HEK293 (cell line): Measurements from ENCODE around the gene SCFD2.

Source experiments
- CTCF ChIA-PET: fragments of 350-600 bp; formaldehyde crosslinking; extraction: SDS; loops from one replicate; lab custom pipeline; 2021; ENCODE audit warnings: antibody characterized with exemption; lab: Yijun Ruan, JAX
- POLR2A ChIA-PET: fragments of 300-600 bp; formaldehyde crosslinking; extraction: SDS; loops from one replicate; lab custom pipeline; 2020; ENCODE audit warnings: antibody characterized with exemption, inconsistent platforms; lab: Yijun Ruan, JAX
- H3K27ac ChIP-seq: fragments of 200-500 bp; sonication (Bioruptor generic); 2 replicates; pipeline ENCODE4 v1.5.1; 2014; ENCODE audit warnings: low read depth, low read length, control low read depth, inconsistent platforms; ENCODE audit errors: extremely low read depth
- H3K36me3 ChIP-seq, 2 experiments: fragments of 200-500 bp in 1 of 2; sonication (Bioruptor generic) in 1 of 2; 1 replicate in 1 of 2; 2 replicates in 1 of 2; pipeline ENCODE4 v1.5.1; 2014 to 2017; ENCODE audit warnings: inconsistent platforms in 2 of 2, low read length in 2 of 2; ENCODE audit not compliant: control insufficient read depth in 2 of 2, insufficient read depth in 1 of 2
- H3K4me1 ChIP-seq: fragments of 200-500 bp; sonication (Bioruptor generic); 2 replicates; pipeline ENCODE4 v1.5.1; 2014; ENCODE audit warnings: mild to moderate bottlenecking, low read length, inconsistent platforms; ENCODE audit not compliant: control insufficient read depth, insufficient read depth
- H3K4me3 ChIP-seq: 2 replicates; pipeline ENCODE4 v1.5.1; 2011; ENCODE audit warnings: low read depth, mild to moderate bottlenecking, control low read depth, low read length, moderate library complexity
- H3K9me3 ChIP-seq: fragments of 200-500 bp; sonication (Bioruptor generic); 2 replicates; pipeline ENCODE4 v1.5.1; 2014; ENCODE audit warnings: low read depth, low read length, inconsistent platforms; ENCODE audit not compliant: control insufficient read depth, insufficient read depth
- GLIS2 ChIP-seq: fragments of 450-650 bp; formaldehyde crosslinking; IDR thresholded peaks from 2 replicates; pipeline ENCODE4 v1.5.1; 2016; ENCODE audit warnings: missing biosample characterization, missing genetic modification characterization
- SALL2 ChIP-seq: fragments of 450-650 bp; formaldehyde crosslinking; IDR thresholded peaks from 2 replicates; pipeline ENCODE4 v1.5.0; 2017; ENCODE audit warnings: missing biosample characterization, mild to moderate bottlenecking, missing genetic modification characterization, borderline replicate concordance
- SP7 ChIP-seq: fragments of 450-650 bp; formaldehyde crosslinking; IDR thresholded peaks from 2 replicates; pipeline ENCODE4 v1.5.1; 2016; ENCODE audit warnings: missing biosample characterization, missing genetic modification characterization
- WT1 ChIP-seq: fragments of 450-650 bp; formaldehyde crosslinking; IDR thresholded peaks from 2 replicates; pipeline ENCODE4 v1.5.1; 2016; ENCODE audit warnings: missing biosample characterization, missing genetic modification characterization
- ZBTB8A ChIP-seq: fragments of 450-650 bp; formaldehyde crosslinking; IDR thresholded peaks from 2 replicates; pipeline ENCODE4 v1.5.1; 2016; ENCODE audit warnings: missing biosample characterization, missing genetic modification characterization
- ZNF133 ChIP-seq: fragments of 450-650 bp; formaldehyde crosslinking; IDR thresholded peaks from 2 replicates; pipeline ENCODE4 v1.5.1; 2016; ENCODE audit warnings: missing biosample characterization, missing genetic modification characterization
- ZNF202 ChIP-seq: fragments of 450-650 bp; formaldehyde crosslinking; IDR thresholded peaks from 2 replicates; pipeline ENCODE4 v1.5.1; 2016; ENCODE audit warnings: missing biosample characterization, missing genetic modification characterization, borderline replicate concordance
- ZNF211 ChIP-seq: fragments of 450-650 bp; formaldehyde crosslinking; IDR thresholded peaks from 2 replicates; pipeline ENCODE4 v1.5.1; 2016; ENCODE audit warnings: low read depth, missing biosample characterization, missing genetic modification characterization
- ZNF416 ChIP-seq: fragments of 450-650 bp; formaldehyde crosslinking; IDR thresholded peaks from 2 replicates; pipeline ENCODE4 v1.5.1; 2016; ENCODE audit warnings: missing biosample characterization, missing genetic modification characterization
- ZNF426 ChIP-seq: fragments of 450-650 bp; formaldehyde crosslinking; IDR thresholded peaks from 2 replicates; pipeline ENCODE4 v1.5.1; 2017; ENCODE audit warnings: missing biosample characterization, missing genetic modification characterization, mild to moderate bottlenecking, inconsistent platforms, moderate library complexity
- ZNF571 ChIP-seq: fragments of 450-650 bp; formaldehyde crosslinking; IDR thresholded peaks from 2 replicates; pipeline ENCODE4 v1.5.0; 2017; ENCODE audit warnings: missing biosample characterization, missing genetic modification characterization
- ZNF654 ChIP-seq: fragments of 450-650 bp; formaldehyde crosslinking; IDR thresholded peaks from 2 replicates; pipeline ENCODE4 v1.5.1; 2016; ENCODE audit warnings: low read depth, missing biosample characterization, missing genetic modification characterization
- ZNF660 ChIP-seq: fragments of 450-650 bp; IDR thresholded peaks from 2 replicates; pipeline ENCODE4 v1.5.1; 2018; ENCODE audit warnings: missing biosample characterization, mild to moderate bottlenecking, missing genetic modification characterization
- ZNF677 ChIP-seq: fragments of 450-650 bp; IDR thresholded peaks from 2 replicates; pipeline ENCODE4 v1.5.0; 2018; ENCODE audit warnings: missing biosample characterization, mild to moderate bottlenecking, missing genetic modification characterization, moderate library complexity
- ZNF777 ChIP-seq: fragments of 450-650 bp; formaldehyde crosslinking; IDR thresholded peaks from 2 replicates; pipeline ENCODE4 v1.5.1; 2017; ENCODE audit warnings: missing biosample characterization, missing genetic modification characterization, borderline replicate concordance
- TF ChIP-seq, protein P1 (sequence below): fragments of 450-650 bp; formaldehyde crosslinking; IDR thresholded peaks from 2 replicates; pipeline ENCODE4 v1.5.1; 2016; ENCODE audit warnings: missing biosample characterization, missing genetic modification characterization
- TF ChIP-seq, protein P2 (sequence below): fragments of 450-650 bp; formaldehyde crosslinking; IDR thresholded peaks from 2 replicates; pipeline ENCODE4 v1.5.1; 2016; ENCODE audit warnings: missing biosample characterization, missing genetic modification characterization
- TF ChIP-seq, protein P3 (sequence below): fragments of 450-650 bp; formaldehyde crosslinking; conservative IDR thresholded peaks from 2 replicates; pipeline ENCODE4 v1.5.1; 2016; ENCODE audit warnings: low read depth, missing biosample characterization, missing genetic modification characterization
- TF ChIP-seq, protein P4 (sequence below): fragments of 450-650 bp; formaldehyde crosslinking; IDR thresholded peaks from 2 replicates; pipeline ENCODE4 v1.5.1; 2016; ENCODE audit warnings: missing biosample characterization, missing genetic modification characterization
- TF ChIP-seq, protein P5 (sequence below): fragments of 450-650 bp; formaldehyde crosslinking; IDR thresholded peaks from 2 replicates; pipeline ENCODE4 v1.5.1; 2016; ENCODE audit warnings: missing biosample characterization, missing genetic modification characterization
- TF ChIP-seq, protein P6 (sequence below): fragments of 450-650 bp; formaldehyde crosslinking; IDR thresholded peaks from 2 replicates; pipeline ENCODE4 v1.5.1; 2016; ENCODE audit warnings: missing biosample characterization, missing genetic modification characterization

SCFD2 gene

DNA sequence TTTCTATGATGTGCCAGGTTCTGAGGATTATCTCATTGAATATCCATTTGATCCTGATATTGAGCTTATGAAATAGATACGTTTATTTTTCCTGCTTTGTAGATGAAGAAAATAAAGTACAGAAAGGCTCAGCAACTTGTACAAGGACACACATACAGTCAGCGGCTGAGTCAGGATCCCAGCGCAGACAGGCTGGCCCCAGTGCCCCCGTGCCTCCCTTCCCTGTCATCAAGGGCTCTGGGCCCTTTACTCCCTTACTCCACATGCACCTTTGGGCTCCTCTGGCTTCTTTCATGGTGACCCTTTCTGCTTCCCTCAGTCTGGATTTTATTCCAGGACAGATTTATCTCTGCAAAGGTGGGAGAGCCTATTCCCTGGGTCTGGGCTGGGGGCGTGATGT lies 490.9 kb downstream of the SCFD2 start:
- Histone ChIP-seq H3K27ac (no peak overlapping the region), H3K9me3 (no peaks in the 10 kb centered on the region), H3K4me3 (no peak overlapping the region), H3K36me3 (no peaks in the 10 kb centered on the region), H3K4me1 (no peaks in the 10 kb centered on the region)
- ChIA-PET CTCF (no interaction called here), POLR2A (no interaction called here)
- TF ChIP-seq, protein P1, sequence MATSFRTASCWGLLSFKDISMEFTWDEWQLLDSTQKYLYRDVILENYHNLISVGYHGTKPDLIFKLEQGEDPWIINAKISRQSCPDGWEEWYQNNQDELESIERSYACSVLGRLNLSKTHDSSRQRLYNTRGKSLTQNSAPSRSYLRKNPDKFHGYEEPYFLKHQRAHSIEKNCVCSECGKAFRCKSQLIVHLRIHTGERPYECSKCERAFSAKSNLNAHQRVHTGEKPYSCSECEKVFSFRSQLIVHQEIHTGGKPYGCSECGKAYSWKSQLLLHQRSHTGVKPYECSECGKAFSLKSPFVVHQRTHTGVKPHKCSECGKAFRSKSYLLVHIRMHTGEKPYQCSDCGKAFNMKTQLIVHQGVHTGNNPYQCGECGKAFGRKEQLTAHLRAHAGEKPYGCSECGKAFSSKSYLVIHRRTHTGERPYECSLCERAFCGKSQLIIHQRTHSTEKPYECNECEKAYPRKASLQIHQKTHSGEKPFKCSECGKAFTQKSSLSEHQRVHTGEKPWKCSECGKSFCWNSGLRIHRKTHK (tag by site-specific recombination): no peak
- TF ChIP-seq ZNF777 (tag by site-specific recombination) (no peak), ZBTB8A (no peak), SP7 (tag by site-specific recombination) (no peak), WT1 (no peak), ZNF426 (tag by site-specific recombination) (no peak), ZNF416 (tag by site-specific recombination) (no peak), ZNF211 (no peak), ZNF133 (tag by site-specific recombination) (no peak), ZNF202 (tag by site-specific recombination) (no peak), GLIS2 (no peak)
- TF ChIP-seq, protein P2, sequence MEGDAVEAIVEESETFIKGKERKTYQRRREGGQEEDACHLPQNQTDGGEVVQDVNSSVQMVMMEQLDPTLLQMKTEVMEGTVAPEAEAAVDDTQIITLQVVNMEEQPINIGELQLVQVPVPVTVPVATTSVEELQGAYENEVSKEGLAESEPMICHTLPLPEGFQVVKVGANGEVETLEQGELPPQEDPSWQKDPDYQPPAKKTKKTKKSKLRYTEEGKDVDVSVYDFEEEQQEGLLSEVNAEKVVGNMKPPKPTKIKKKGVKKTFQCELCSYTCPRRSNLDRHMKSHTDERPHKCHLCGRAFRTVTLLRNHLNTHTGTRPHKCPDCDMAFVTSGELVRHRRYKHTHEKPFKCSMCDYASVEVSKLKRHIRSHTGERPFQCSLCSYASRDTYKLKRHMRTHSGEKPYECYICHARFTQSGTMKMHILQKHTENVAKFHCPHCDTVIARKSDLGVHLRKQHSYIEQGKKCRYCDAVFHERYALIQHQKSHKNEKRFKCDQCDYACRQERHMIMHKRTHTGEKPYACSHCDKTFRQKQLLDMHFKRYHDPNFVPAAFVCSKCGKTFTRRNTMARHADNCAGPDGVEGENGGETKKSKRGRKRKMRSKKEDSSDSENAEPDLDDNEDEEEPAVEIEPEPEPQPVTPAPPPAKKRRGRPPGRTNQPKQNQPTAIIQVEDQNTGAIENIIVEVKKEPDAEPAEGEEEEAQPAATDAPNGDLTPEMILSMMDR (tag by site-specific recombination): no peak
- TF ChIP-seq, protein P3, sequence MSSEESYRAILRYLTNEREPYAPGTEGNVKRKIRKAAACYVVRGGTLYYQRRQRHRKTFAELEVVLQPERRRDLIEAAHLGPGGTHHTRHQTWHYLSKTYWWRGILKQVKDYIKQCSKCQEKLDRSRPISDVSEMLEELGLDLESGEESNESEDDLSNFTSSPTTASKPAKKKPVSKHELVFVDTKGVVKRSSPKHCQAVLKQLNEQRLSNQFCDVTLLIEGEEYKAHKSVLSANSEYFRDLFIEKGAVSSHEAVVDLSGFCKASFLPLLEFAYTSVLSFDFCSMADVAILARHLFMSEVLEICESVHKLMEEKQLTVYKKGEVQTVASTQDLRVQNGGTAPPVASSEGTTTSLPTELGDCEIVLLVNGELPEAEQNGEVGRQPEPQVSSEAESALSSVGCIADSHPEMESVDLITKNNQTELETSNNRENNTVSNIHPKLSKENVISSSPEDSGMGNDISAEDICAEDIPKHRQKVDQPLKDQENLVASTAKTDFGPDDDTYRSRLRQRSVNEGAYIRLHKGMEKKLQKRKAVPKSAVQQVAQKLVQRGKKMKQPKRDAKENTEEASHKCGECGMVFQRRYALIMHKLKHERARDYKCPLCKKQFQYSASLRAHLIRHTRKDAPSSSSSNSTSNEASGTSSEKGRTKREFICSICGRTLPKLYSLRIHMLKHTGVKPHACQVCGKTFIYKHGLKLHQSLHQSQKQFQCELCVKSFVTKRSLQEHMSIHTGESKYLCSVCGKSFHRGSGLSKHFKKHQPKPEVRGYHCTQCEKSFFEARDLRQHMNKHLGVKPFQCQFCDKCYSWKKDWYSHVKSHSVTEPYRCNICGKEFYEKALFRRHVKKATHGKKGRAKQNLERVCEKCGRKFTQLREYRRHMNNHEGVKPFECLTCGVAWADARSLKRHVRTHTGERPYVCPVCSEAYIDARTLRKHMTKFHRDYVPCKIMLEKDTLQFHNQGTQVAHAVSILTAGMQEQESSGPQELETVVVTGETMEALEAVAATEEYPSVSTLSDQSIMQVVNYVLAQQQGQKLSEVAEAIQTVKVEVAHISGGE (tag by site-specific recombination): no peak
- TF ChIP-seq, protein P4, sequence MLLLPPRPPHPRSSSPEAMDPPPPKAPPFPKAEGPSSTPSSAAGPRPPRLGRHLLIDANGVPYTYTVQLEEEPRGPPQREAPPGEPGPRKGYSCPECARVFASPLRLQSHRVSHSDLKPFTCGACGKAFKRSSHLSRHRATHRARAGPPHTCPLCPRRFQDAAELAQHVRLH (tag by site-specific recombination): no peak
- TF ChIP-seq, protein P5, sequence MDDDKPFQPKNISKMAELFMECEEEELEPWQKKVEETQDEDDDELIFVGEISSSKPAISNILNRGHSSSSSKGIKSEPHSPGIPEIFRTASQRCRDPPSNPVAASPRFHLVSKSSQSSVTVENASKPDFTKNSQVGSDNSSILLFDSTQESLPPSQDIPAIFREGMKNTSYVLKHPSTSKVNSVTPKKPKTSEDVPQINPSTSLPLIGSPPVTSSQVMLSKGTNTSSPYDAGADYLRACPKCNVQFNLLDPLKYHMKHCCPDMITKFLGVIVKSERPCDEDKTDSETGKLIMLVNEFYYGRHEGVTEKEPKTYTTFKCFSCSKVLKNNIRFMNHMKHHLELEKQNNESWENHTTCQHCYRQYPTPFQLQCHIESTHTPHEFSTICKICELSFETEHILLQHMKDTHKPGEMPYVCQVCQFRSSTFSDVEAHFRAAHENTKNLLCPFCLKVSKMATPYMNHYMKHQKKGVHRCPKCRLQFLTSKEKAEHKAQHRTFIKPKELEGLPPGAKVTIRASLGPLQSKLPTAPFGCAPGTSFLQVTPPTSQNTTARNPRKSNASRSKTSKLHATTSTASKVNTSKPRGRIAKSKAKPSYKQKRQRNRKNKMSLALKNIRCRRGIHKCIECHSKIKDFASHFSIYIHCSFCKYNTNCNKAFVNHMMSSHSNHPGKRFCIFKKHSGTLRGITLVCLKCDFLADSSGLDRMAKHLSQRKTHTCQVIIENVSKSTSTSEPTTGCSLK: no peak
- TF ChIP-seq, all 188 proteins: peak for 0

DNA sequence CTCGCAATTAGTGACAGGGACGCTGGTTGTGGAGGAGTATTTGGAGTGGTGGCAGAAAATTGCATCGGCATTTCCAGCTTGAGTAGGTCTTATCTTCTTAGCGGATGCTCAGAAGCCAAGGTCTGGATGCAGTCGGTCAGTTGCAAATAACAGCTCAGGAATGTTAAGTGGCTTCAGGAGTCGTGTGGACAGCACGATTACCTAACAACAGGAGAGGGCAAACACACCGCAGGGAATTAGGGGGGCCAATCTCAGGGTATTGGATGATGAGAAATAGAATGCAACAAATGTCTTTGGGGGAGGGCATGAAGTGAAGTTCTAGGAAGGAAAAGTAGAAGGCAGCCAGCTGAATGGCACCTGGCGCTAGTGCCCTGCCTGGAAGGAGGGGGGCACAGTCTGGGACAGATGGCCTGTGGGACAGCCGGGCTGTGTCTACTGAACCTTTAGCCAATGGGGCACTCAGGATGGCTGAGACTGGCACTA lies 492.0 kb downstream of the SCFD2 start:
- ChIA-PET POLR2A (no interaction called here), CTCF (interaction anchor here (1.1 kb wide), 1 partner anchor 38 kb away, joined by 4 read pairs; no protein-coding TSS in a partner anchor)
- no peaks in the 10 kb centered on the region for H3K36me3 ChIP-seq
- no peaks in the 10 kb centered on the region for H3K9me3 ChIP-seq
- TF ChIP-seq ZNF660 (tag by site-specific recombination): no peak
- no peak for TF ChIP-seq ZNF654
- no peak for TF ChIP-seq ZNF677
- no peak for TF ChIP-seq GLIS2
- TF ChIP-seq ZNF571 (tag by site-specific recombination): no peak
- TF ChIP-seq, protein P6, sequence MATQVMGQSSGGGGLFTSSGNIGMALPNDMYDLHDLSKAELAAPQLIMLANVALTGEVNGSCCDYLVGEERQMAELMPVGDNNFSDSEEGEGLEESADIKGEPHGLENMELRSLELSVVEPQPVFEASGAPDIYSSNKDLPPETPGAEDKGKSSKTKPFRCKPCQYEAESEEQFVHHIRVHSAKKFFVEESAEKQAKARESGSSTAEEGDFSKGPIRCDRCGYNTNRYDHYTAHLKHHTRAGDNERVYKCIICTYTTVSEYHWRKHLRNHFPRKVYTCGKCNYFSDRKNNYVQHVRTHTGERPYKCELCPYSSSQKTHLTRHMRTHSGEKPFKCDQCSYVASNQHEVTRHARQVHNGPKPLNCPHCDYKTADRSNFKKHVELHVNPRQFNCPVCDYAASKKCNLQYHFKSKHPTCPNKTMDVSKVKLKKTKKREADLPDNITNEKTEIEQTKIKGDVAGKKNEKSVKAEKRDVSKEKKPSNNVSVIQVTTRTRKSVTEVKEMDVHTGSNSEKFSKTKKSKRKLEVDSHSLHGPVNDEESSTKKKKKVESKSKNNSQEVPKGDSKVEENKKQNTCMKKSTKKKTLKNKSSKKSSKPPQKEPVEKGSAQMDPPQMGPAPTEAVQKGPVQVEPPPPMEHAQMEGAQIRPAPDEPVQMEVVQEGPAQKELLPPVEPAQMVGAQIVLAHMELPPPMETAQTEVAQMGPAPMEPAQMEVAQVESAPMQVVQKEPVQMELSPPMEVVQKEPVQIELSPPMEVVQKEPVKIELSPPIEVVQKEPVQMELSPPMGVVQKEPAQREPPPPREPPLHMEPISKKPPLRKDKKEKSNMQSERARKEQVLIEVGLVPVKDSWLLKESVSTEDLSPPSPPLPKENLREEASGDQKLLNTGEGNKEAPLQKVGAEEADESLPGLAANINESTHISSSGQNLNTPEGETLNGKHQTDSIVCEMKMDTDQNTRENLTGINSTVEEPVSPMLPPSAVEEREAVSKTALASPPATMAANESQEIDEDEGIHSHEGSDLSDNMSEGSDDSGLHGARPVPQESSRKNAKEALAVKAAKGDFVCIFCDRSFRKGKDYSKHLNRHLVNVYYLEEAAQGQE (tag by site-specific recombination): no peak
- TF ChIP-seq SALL2 (tag by site-specific recombination): no peak
- H3K4me1 ChIP-seq: no peaks in the 10 kb centered on the region
- no peak overlapping the region for H3K4me3 ChIP-seq
- no peak overlapping the region for H3K27ac ChIP-seq
